ENCODE measurements around the gene KRTAP1-4.

The KRTAP1-4 gene

GRCh38 chr17:41018541-41018940, 11.5 kb downstream of the KRTAP1-4 start:
- Histone ChIP-seq H3K27me3 (replicated peaks) (no peaks in the 10 kb centered on the region), H3K36me3 (replicated peaks) (no peaks in the 10 kb centered on the region), H3K4me3 (ENCODE audit: low read depth, low read length) (no peak overlapping the region), H3K27ac (no peak overlapping the region)
- no peak for TF ChIP-seq CTCF (IDR thresholded peaks at IDR 0.05; ENCODE audit: low read depth, low read length, missing control alignments)
- no peak for DNase-seq
- in situ Hi-C loops (cut with HindIII; ENCODE audit: low pct_ligation_motif_present, low sequenced_read_pairs), result no loop called here

- H3K27ac ChIP-seq, result no peak overlapping the region
These were observed 13.3 kb downstream of the KRTAP1-4 start for GRCh38 chr17:41016578-41017215.

GRCh38 chr17:41015454-41015853, 14.5 kb downstream of the KRTAP1-4 start:
- in situ Hi-C loops (cut with HindIII; ENCODE audit: low pct_ligation_motif_present, low sequenced_read_pairs), result no loop called here
- H3K4me3 ChIP-seq (ENCODE audit: low read depth, low read length), result no peak overlapping the region
- no peaks in the 10 kb centered on the region for H3K27me3 ChIP-seq (replicated peaks)
- DNase-seq, result no peak
- no peak overlapping the region for H3K27ac ChIP-seq
- TF ChIP-seq CTCF (IDR thresholded peaks at IDR 0.05; ENCODE audit: low read depth, low read length, missing control alignments), result no peak
- H3K36me3 ChIP-seq (replicated peaks), result no peaks in the 10 kb centered on the region

More at GRCh38 chr17:41016578-41017215, 13.3 kb downstream of the KRTAP1-4 start:
- no peak for TF ChIP-seq CTCF (IDR thresholded peaks at IDR 0.05; ENCODE audit: low read depth, low read length, missing control alignments)
- Histone ChIP-seq H3K36me3 (replicated peaks) (no peaks in the 10 kb centered on the region), H3K4me3 (ENCODE audit: low read depth, low read length) (no peak overlapping the region), H3K27me3 (replicated peaks) (no peaks in the 10 kb centered on the region)
- DNase-seq, result no peak
- in situ Hi-C loops (cut with HindIII; ENCODE audit: low pct_ligation_motif_present, low sequenced_read_pairs), result no loop called here

GRCh38 chr17:41013606-41014005, 16.4 kb downstream of the KRTAP1-4 start:
- in situ Hi-C loops (cut with HindIII; ENCODE audit: low pct_ligation_motif_present, low sequenced_read_pairs), result no loop called here
- no peak for TF ChIP-seq CTCF (IDR thresholded peaks at IDR 0.05; ENCODE audit: low read depth, low read length, missing control alignments)

GRCh38 chr17:41013181-41013580, 16.8 kb downstream of the KRTAP1-4 start:
- H3K27me3 ChIP-seq (replicated peaks), result no peaks in the 10 kb centered on the region
- no peaks in the 10 kb centered on the region for H3K36me3 ChIP-seq (replicated peaks)
- no peak for TF ChIP-seq CTCF (IDR thresholded peaks at IDR 0.05; ENCODE audit: low read depth, low read length, missing control alignments)
- no peak for DNase-seq
- no peak overlapping the region for H3K4me3 ChIP-seq (ENCODE audit: low read depth, low read length)
- in situ Hi-C loops (cut with HindIII; ENCODE audit: low pct_ligation_motif_present, low sequenced_read_pairs), result no loop called here
- H3K27ac ChIP-seq, result no peak overlapping the region

More at GRCh38 chr17:41013606-41014005, 16.4 kb downstream of the KRTAP1-4 start:
- H3K4me3 ChIP-seq (ENCODE audit: low read depth, low read length), result no peak overlapping the region
- no peak for DNase-seq
- H3K27ac ChIP-seq, result no peak overlapping the region
- H3K27me3 ChIP-seq (replicated peaks), result no peaks in the 10 kb centered on the region
- H3K36me3 ChIP-seq (replicated peaks), result no peaks in the 10 kb centered on the region
